HG03066 (cell line): ENCODE data around the gene NRXN3.

Experiments
- ATAC-seq: cut with Tn5 transposase; IDR thresholded peaks from one replicate; pipeline ENCODE4 v1.9.1; 2021; ENCODE audit warnings: low read depth; ENCODE audit not compliant: unreplicated experiment

NRXN3 gene

GRCh38 chr14:79576424-79576823, 1406.3 kb downstream of the NRXN3 start:
- no peak for ATAC-seq

GRCh38 chr14:79578470-79578869, 1408.3 kb downstream of the NRXN3 start:
- ATAC-seq = no peak

GRCh38 chr14:79580414-79580813, 1410.2 kb downstream of the NRXN3 start:
- no peak for ATAC-seq

- ATAC-seq = no peak
Observed at GRCh38 chr14:79580906-79581305, 1410.7 kb downstream of the NRXN3 start.

- ATAC-seq = no peak
Observed at GRCh38 chr14:79581912-79582576, 1411.9 kb downstream of the NRXN3 start.

GRCh38 chr14:79583738-79584408, 1413.7 kb downstream of the NRXN3 start:
- ATAC-seq = no peak

- ATAC-seq = no peak
Observed at GRCh38 chr14:79584679-79585078, 1414.5 kb downstream of the NRXN3 start.

GRCh38 chr14:79585845-79586244, 1415.7 kb downstream of the NRXN3 start:
- ATAC-seq = no peak

GRCh38 chr14:79586416-79586815, 1416.2 kb downstream of the NRXN3 start:
- ATAC-seq = no peak

GRCh38 chr14:79586989-79587598, 1416.9 kb downstream of the NRXN3 start:
- ATAC-seq = no peak

- no peak for ATAC-seq
Observed at GRCh38 chr14:79587875-79588274, 1417.7 kb downstream of the NRXN3 start.

- no peak for ATAC-seq
Observed at GRCh38 chr14:79588398-79588797, 1418.2 kb downstream of the NRXN3 start.

GRCh38 chr14:79596551-79596950, 1426.4 kb downstream of the NRXN3 start:
- no peak for ATAC-seq

- no peak for ATAC-seq
Observed at GRCh38 chr14:79597566-79597965, 1427.4 kb downstream of the NRXN3 start.

- ATAC-seq = no peak
Observed at GRCh38 chr14:79598339-79598738, 1428.2 kb downstream of the NRXN3 start.

GRCh38 chr14:79599239-79599638, 1429.1 kb downstream of the NRXN3 start:
- no peak for ATAC-seq

GRCh38 chr14:79600406-79600805, 1430.2 kb downstream of the NRXN3 start:
- no peak for ATAC-seq

- no peak for ATAC-seq
Observed at GRCh38 chr14:79601579-79601978, 1431.4 kb downstream of the NRXN3 start.

- no peak for ATAC-seq
Observed at GRCh38 chr14:79602045-79602444, 1431.9 kb downstream of the NRXN3 start.

- ATAC-seq = no peak
Observed at GRCh38 chr14:79602742-79603141, 1432.6 kb downstream of the NRXN3 start.

- ATAC-seq = no peak
Observed at GRCh38 chr14:79605849-79606248, 1435.7 kb downstream of the NRXN3 start.

GRCh38 chr14:79608446-79608845, 1438.3 kb downstream of the NRXN3 start:
- no peak for ATAC-seq
